ENCODE measurements around the gene GPR161. TPM values are rescaled to one million over a fixed set of nuclear protein-coding genes. Genes with fewer than 3 reads are reported as not detected.

Gene GPR161, protein sequence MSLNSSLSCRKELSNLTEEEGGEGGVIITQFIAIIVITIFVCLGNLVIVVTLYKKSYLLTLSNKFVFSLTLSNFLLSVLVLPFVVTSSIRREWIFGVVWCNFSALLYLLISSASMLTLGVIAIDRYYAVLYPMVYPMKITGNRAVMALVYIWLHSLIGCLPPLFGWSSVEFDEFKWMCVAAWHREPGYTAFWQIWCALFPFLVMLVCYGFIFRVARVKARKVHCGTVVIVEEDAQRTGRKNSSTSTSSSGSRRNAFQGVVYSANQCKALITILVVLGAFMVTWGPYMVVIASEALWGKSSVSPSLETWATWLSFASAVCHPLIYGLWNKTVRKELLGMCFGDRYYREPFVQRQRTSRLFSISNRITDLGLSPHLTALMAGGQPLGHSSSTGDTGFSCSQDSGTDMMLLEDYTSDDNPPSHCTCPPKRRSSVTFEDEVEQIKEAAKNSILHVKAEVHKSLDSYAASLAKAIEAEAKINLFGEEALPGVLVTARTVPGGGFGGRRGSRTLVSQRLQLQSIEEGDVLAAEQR
- 12.0 and 12.9 TPM in 2 replicates for total RNA-seq

GRCh38 chr1:168136709-168137514 lies at the start of gene GPR161:
TSS of gene GPR161 (minus strand) at chr1:168136930. CDS start at chr1:168104850, 32,080 bp downstream.

GRCh38 chr1:168178638-168179437 lies 42.1 kb upstream of the GPR161 start, which contains the start of gene TIPRL:
TSS of gene TIPRL (plus strand) at chr1:168178962. CDS start at chr1:168179078, 116 bp downstream.

Other genes with a start within 250 kb of the GPR161 start
- under 0.01 TPM in 2 replicates for gene ADCY10, start 222.8 kb downstream of the GPR161 start, total RNA-seq
- 52.3 and 58.1 TPM in 2 replicates for gene DCAF6, start 200.2 kb downstream of the GPR161 start, total RNA-seq
- gene MPC2, start 199.9 kb downstream of the GPR161 start, total RNA-seq = 34.7 and 35.0 TPM in 2 replicates
- 41.9 and 46.4 TPM in 2 replicates for gene TIPRL, start 42.0 kb upstream of the GPR161 start, total RNA-seq
- gene SFT2D2, start 89.1 kb upstream of the GPR161 start, total RNA-seq = 41.5 and 41.6 TPM in 2 replicates
- gene TBX19, start 143.9 kb upstream of the GPR161 start, total RNA-seq = 0.33 and 1.1 TPM in 2 replicates